Aorta (tissue), 5 donors: Measurements from ENCODE around the gene HCN2. TPM values are rescaled to one million over a fixed set of nuclear protein-coding genes. Genes with fewer than 3 reads are reported as not detected.
"Not testable (repeated sequence)": the region's sequence is repeated elsewhere in the genome, so short reads cannot be mapped to it uniquely, and the experiment has no call there.

ENCODE experiments used
- ATAC-seq: fragments of 200-7000 bp; cut with Tn5 transposase; one replicate; pipeline ENCODE4 v1.9.1; 2022; ENCODE audit warnings: moderate library complexity; ENCODE audit not compliant: low FRiP score
- DNase-seq, 2 donors: peaks; one replicate each; pipeline ENCODE4 v3.0.0-alpha.2; 2020
- H3K27ac ChIP-seq, 2 donors: one replicate each; pipeline ENCODE4 v1.5.1; 2013; ENCODE audit warnings: low read length in 2 of 2, mild to moderate bottlenecking in 2 of 2, moderate library complexity in 2 of 2, control low read depth in 1 of 2, inconsistent platforms in 1 of 2, low read depth in 1 of 2
- H3K27me3 ChIP-seq, 2 donors: one replicate each; pipeline ENCODE4 v1.6.1; 2013; ENCODE audit warnings: control low read depth in 1 of 2, low read length in 1 of 2, mild to moderate bottlenecking in 1 of 2, moderate library complexity in 1 of 2; ENCODE audit not compliant: insufficient read depth in 2 of 2, control insufficient read depth in 1 of 2
- H3K36me3 ChIP-seq, 2 donors: one replicate each; pipeline ENCODE4 v1.6.1; 2013; ENCODE audit warnings: control low read depth in 1 of 2, low read length in 1 of 2, mild to moderate bottlenecking in 1 of 2; ENCODE audit not compliant: insufficient read depth in 2 of 2, control insufficient read depth in 1 of 2
- H3K4me1 ChIP-seq, 2 donors: one replicate each; pipeline ENCODE4 v1.6.1; 2013; ENCODE audit warnings: low read length in 2 of 2, control low read depth in 1 of 2, mild to moderate bottlenecking in 1 of 2, moderate library complexity in 1 of 2; ENCODE audit not compliant: insufficient read depth in 2 of 2, control insufficient read depth in 1 of 2
- H3K4me3 ChIP-seq, 2 donors: one replicate each; pipeline ENCODE4 v1.5.1; 2013; ENCODE audit warnings: low read length in 2 of 2, control low read depth in 1 of 2, mild to moderate bottlenecking in 1 of 2
- H3K9me3 ChIP-seq: one replicate; pipeline ENCODE4 v1.6.1; 2013; ENCODE audit warnings: mild to moderate bottlenecking, low read length; ENCODE audit not compliant: control insufficient read depth
- WGBS, 2 donors: extraction: QIAGEN DNeasy Blood & Tissue Kit; methylation state at CpG; one replicate each; pipeline ENCODE4 v1.1.7; 2013; 5-methylcytosine and 5-hydroxymethylcytosine counted together
- intact Hi-C, 2 donors: fragments of 100-400 bp; cut with DNase I; formaldehyde crosslinking; loops; one replicate each; pipeline versions ENCODE4 v1.14.2 to v1.15.0; 2022
- polyA plus RNA-seq, 2 donors: library from polyadenylated mRNA; stranded (reverse); fragments of 200-250 nt; gene quantifications; one replicate each; pipeline ENCODE4 v1.2.3, GENCODE V29; 2013
- total RNA-seq, 2 donors: library from RNA; stranded (reverse); fragmentation: NEBNext Ultra II Directional; extraction: Animal tissue kit (Norgen Biotek cat#: 25700); gene quantifications; one replicate each; pipeline ENCODE4 v1.2.1, GENCODE V29; 2021
- donor health status: healthy with polysubstance abuse.
- donor health status: Bipolar disorder and iron deficiency.
- donor health status: DM: no; HTN: no; CAD: no.
- donor health status: DM: no; HTN: no; CAD: no.
- donor health status: DM: yes; HTN: yes; CAD: no.

Gene HCN2
- total and polyA plus RNA-seq, 4 donors = 0.08 to 0.30 (median 0.16) TPM

DNA sequence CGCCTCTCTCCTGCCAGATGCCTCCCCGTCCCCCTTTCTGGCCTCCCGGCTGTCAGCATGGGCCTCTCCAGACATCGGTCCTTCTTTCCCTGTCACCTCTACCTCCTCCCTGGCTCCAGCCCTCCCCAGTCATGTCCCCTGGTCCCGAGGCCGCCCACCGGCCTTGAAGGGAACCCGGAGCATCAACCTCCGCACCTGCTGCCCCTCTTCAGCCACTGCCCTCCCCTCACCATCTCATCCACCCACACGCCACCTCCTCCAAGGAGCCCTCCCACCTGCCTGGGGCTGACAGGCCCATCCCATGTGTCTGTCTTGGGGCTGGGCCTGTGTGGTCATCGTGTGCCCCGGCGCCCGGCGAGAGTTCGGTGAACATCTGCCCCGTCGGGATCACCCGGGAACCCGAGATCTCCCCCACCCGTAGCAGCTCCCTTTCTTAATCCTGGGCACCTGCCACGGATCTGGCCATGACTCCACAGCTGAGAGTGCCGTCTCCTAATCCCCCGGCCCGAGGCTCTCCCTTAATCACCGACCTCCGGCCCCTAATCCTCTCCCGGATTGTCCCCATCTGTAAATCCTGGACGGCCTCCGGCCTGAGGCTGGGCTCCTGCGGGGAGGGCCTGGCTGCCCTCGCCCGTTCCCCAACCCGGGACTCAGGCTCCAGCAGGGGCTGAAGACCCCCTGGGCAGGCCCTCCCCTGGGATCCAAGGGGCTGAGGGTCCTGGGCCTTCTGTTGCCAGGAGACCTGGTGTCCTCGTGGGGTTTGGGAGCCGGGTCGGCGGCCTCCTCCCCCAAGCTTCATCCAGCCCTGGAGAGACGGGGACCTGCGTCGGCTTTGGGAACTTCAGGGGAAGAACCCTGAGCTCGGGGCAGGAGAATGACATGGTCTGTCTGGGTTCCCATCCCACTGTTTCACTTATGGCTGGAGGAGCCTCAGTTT, 5.9 kb downstream of the HCN2 start:
- WGBS, 2 donors = 75 to 76% methylated on average over 42 of the region's 42 CpGs
- Histone ChIP-seq H3K9me3 (no peaks in the 10 kb centered on the region), H3K4me3 (no peak overlapping the region), H3K36me3 (no peaks in the 10 kb centered on the region), H3K27ac (no peak overlapping the region), H3K27me3 (no peaks in the 10 kb centered on the region), H3K4me1 (no peaks in the 10 kb centered on the region)
- DNase-seq = no peak
- intact Hi-C loops = no loop called here
- no peak for ATAC-seq

DNA sequence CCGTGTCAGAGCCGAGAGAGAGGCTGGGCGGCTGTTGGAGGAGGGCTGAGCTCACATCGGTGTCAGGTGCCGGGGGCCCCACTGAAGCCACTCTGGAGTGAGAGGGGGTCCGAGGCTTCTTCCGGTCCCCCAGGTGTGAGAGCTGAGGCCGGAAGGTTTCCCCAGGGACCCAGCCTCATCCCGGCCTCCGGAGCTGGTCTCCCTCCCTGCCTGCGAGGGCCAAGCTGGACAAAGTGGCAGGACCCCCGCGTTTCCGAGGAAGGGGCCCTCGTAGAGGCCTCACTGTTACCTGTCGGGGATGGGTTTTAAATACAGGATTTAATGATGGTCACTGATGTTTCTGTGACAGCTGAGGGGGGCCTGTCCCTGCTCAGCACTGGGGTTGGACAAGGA, 6.6 kb downstream of the HCN2 start:
- Histone ChIP-seq H3K27ac (no peak overlapping the region), H3K4me3 (no peak overlapping the region), H3K4me1 (no peaks in the 10 kb centered on the region), H3K9me3 (no peaks in the 10 kb centered on the region), H3K27me3 (no peaks in the 10 kb centered on the region), H3K36me3 (no peaks in the 10 kb centered on the region)
- ATAC-seq (no peak), DNase-seq (no peak)
- intact Hi-C loops = no loop called here
- WGBS, 2 donors = 79 to 86% methylated on average over 16 of the region's 16 CpGs

DNA sequence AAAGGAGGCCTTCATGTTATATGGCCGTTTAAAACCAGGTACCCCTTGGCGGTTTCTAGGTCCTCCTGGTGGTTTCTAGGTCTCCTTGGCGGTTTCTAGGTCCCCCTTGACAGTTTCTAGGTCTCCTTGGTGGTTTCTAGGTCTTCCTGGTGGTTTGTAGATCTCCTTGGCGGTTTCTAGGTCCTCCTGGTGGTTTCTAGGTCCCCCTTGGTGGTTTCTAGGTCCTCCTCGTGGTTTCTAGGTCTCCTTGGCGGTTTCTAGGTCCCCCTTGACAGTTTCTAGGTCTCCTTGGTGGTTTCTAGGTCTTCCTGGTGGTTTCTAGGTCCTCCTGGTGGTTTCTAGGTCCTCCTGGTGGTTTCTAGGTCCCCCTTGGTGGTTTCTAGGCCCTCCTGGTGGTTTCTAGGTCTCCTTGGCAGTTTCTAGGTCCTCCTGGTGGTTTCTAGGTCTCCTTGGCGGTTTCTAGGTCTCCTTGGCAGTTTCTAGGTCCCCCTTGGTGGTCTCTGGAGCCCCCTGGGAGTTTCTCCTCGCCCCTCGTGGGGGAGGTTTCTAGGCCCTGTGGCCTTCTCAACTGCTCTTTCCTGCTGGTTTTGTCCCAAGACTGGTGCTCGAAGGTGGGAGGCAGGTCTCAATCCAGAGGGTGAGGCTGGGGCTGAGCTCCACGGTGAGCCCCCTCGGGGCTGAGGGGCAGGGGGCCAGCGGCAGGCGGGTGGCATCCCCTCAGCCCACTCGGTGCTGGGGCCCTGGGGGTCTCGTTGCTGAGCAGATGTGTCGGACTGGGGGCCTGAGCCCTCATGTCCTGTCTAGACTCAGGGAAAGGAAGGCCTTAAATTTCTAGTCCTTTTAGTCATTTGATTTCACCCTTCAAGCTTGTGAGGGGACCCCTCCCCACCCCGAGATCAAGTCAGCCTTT, 8.0 kb downstream of the HCN2 start:
- H3K36me3 ChIP-seq = no peaks in the 10 kb centered on the region
- intact Hi-C loops = no loop called here
- H3K27me3 ChIP-seq = no peaks in the 10 kb centered on the region
- ATAC-seq (no peak), DNase-seq (no peak)
- no peak overlapping the region for H3K4me3 ChIP-seq
- no peaks in the 10 kb centered on the region for H3K9me3 ChIP-seq
- no peak overlapping the region for H3K27ac ChIP-seq
- H3K4me1 ChIP-seq = no peaks in the 10 kb centered on the region
- 77% methylated on average over 18 of the region's 18 CpGs for WGBS, 2 donors

DNA sequence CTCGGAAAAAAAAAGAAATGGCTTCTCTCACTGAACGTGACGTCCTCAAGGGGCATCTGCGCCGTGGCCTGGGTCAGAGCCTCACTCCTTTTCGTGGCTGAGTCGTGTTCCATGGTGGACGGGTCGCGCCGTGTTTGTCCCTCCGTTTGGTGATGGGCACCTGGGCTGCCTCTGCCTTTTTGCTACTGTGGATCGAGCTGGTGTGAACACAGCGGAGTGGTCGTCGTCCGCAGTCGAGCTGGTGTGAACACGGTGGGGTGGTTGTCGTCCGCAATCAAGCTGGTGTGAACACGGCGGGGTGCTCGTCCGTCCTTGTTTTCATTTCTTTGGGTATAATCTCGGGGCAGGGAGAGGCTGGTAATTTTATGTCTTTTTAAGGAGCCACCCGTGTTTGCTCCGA, 11.6 kb downstream of the HCN2 start:
- no peaks in the 10 kb centered on the region for H3K4me1 ChIP-seq
- 85 to 91% methylated on average over 28 of the region's 28 CpGs for WGBS, 2 donors
- no peak overlapping the region for H3K4me3 ChIP-seq
- intact Hi-C loops = no loop called here
- H3K9me3 ChIP-seq = no peaks in the 10 kb centered on the region
- no peaks in the 10 kb centered on the region for H3K36me3 ChIP-seq
- H3K27ac ChIP-seq = no peak overlapping the region
- H3K27me3 ChIP-seq = no peaks in the 10 kb centered on the region
- ATAC-seq (no peak), DNase-seq (no peak)

DNA sequence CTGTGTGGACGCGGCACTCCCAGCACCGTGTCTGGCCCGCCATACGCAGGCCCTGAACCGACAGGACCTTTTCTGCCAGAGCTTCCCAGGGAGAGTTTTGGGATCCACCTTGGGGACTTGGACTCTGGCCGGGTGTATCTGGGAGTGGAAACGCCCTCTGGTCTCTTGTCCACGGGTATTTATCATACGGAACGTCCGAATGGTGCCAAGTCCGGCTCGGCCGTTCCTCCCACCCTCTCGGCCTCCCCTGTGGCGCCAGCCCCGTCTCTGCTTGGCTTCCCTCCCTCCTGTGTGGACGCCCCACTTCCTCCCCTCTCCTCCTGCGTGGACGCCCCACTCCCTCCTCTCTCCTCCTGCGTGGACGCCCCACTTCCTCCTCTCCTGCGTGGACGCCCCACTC, 12.1 kb downstream of the HCN2 start:
- 81 to 85% methylated on average over 23 to 25 of the region's 25 CpGs for WGBS, 2 donors

DNA sequence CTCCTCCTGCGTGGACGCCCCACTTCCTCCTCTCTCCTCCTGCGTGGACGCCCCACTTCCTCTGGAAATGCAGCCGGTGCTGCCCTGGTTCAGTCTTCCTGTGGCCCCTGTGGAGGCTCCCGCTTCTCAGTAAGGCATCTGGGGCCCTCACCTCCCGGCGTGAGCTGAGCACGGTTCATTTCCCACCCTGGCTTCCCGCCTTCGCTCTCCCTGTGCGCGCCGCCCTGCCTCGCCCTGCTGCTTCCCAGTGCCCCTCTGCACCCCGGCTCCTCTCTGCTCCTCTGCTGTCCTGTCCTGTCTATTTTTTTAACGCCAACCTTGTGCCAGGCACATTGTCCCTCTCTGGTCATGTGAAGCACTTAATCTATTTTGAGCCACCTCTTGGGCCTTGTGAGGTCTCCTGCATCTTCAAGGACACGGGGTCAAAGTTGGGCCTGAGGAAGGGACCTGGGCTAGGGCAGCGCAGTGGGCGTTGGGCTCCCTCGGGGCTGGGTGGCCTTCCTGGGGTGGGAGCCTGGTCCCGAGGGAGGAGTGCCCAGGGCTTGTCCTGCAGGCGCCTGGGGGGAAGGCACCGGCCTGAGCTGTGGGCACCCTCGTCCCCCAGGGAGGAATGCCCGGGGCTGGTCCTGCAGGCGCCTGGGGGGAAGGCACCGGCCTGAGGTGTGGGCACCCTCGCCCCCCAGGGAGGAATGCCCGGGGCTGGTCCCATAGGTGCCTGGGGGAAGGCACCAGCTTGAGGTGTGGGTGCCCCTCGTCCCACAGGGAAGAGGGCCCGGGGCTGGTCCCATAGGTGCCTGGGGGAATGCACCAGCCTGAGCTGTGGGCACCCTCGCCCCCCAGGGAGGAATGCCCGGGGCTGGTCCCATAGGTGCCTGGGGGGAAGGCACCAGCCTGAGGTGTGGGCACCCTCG, 13.0 kb downstream of the HCN2 start:
- H3K27ac ChIP-seq = no peak overlapping the region
- WGBS, 2 donors = 81 to 85% methylated on average over 33 to 35 of the region's 35 CpGs
- H3K4me3 ChIP-seq = no peak overlapping the region
- no peaks in the 10 kb centered on the region for H3K9me3 ChIP-seq
- DNase-seq = no peak
- no peaks in the 10 kb centered on the region for H3K4me1 ChIP-seq
- ATAC-seq = no peak
- no peaks in the 10 kb centered on the region for H3K36me3 ChIP-seq
- no peaks in the 10 kb centered on the region for H3K27me3 ChIP-seq
- intact Hi-C loops = no loop called here

More for the DNA sequence above, 12.1 kb downstream of the HCN2 start:
- intact Hi-C loops = no loop called here
- Histone ChIP-seq H3K4me3 (no peak overlapping the region), H3K9me3 (no peaks in the 10 kb centered on the region), H3K4me1 (no peaks in the 10 kb centered on the region), H3K27me3 (no peaks in the 10 kb centered on the region), H3K27ac (no peak overlapping the region), H3K36me3 (no peaks in the 10 kb centered on the region)
- DNase-seq = no peak
- no peak for ATAC-seq

DNA sequence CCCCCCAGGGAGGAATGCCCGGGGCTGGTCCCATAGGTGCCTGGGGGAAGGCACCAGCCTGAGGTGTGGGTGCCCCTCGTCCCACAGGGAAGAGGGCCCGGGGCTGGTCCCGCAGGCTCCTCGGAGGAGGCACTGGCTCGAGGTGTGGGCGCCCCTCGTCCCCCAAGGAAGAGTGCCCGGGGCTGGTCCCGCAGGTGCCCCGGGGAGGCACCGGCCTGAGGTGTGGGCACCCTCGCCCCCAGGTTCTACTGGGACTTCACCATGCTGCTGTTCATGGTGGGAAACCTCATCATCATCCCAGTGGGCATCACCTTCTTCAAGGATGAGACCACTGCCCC, 13.6 kb downstream of the HCN2 start:
- intact Hi-C loops, H3K9me3 ChIP-seq, DNase-seq, H3K4me1 ChIP-seq, H3K4me3 ChIP-seq, H3K27me3 ChIP-seq, H3K36me3 ChIP-seq, ATAC-seq, H3K27ac ChIP-seq: not testable (repeated sequence)
- 88 to 89% methylated on average over 13 of the region's 13 CpGs for WGBS, 2 donors

DNA sequence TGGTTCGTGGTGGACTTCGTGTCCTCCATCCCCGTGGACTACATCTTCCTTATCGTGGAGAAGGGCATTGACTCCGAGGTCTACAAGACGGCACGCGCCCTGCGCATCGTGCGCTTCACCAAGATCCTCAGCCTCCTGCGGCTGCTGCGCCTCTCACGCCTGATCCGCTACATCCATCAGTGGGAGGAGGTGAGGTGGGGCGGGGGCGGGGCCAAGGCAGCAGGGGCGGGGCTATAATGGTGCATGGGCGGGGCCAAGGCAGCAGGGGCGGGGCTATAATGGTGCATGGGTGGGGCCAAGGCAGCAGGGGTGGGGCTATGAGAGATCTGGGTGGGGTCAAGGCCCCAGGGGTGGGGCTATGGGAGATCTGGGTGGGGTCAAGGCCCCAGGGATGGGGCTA, 14.1 kb downstream of the HCN2 start:
- WGBS, 2 donors = 91 to 93% methylated on average over 20 of the region's 20 CpGs
- intact Hi-C loops, ATAC-seq, H3K4me3 ChIP-seq, DNase-seq, H3K9me3 ChIP-seq, H3K27ac ChIP-seq, H3K36me3 ChIP-seq, H3K4me1 ChIP-seq, H3K27me3 ChIP-seq: not testable (repeated sequence)
